ENCODE results near the gene GSG1L.

GRCh38 chr16:28039493-28039892 is 24.0 kb downstream of the GSG1L start:
- TF ChIP-seq POLR2AphosphoS5 (IDR thresholded peaks at IDR 0.05; ENCODE audit: low read depth, low read length) (no peak), POLR2A (IDR thresholded peaks at IDR 0.05; ENCODE audit: low read depth, low read length) (no peak), TAF1 (IDR thresholded peaks at IDR 0.05; ENCODE audit: low read depth, low read length) (no peak), SPI1 (IDR thresholded peaks at IDR 0.05; ENCODE audit: low read depth, low read length) (no peak), PAX5 (IDR thresholded peaks at IDR 0.05; ENCODE audit: insufficient read depth, low read length, severe bottlenecking) (no peak)
